Measurements from ENCODE around the gene WDR13.
"Not testable (repeated sequence)": the region's sequence is repeated elsewhere in the genome, so short reads cannot be mapped to it uniquely, and the experiment has no call there.

Gene WDR13

GRCh38 chrX:48636301-48636700, 39.0 kb downstream of the WDR13 start:
- no peak for TF ChIP-seq CTCF (IDR thresholded peaks at IDR 0.05; ENCODE audit: low read depth, low read length)
- no peak for DNase-seq (ENCODE audit: extremely low read depth, low read depth)

- DNase-seq (ENCODE audit: extremely low read depth, low read depth) = no peak
- no peak for TF ChIP-seq CTCF (IDR thresholded peaks at IDR 0.05; ENCODE audit: low read depth, low read length)
Observed at GRCh38 chrX:48636776-48637175, 39.5 kb downstream of the WDR13 start.

GRCh38 chrX:48645669-48646068, 48.4 kb downstream of the WDR13 start:
- DNase-seq (ENCODE audit: extremely low read depth, low read depth) = no peak
- TF ChIP-seq CTCF (IDR thresholded peaks at IDR 0.05; ENCODE audit: low read depth, low read length) = no peak

GRCh38 chrX:48648336-48648751, 51.1 kb downstream of the WDR13 start:
- DNase-seq (ENCODE audit: extremely low read depth, low read depth) = peak; percentile 15
- TF ChIP-seq CTCF (IDR thresholded peaks at IDR 0.05; ENCODE audit: low read depth, low read length) = peak; percentile 19

GRCh38 chrX:48649102-48649501, 51.8 kb downstream of the WDR13 start:
- no peak for TF ChIP-seq CTCF (IDR thresholded peaks at IDR 0.05; ENCODE audit: low read depth, low read length)
- DNase-seq (ENCODE audit: extremely low read depth, low read depth) = no peak

GRCh38 chrX:48652055-48652579, 54.8 kb downstream of the WDR13 start:
- DNase-seq (ENCODE audit: extremely low read depth, low read depth) = not testable (repeated sequence)

GRCh38 chrX:48654746-48655145, 57.5 kb downstream of the WDR13 start:
- DNase-seq (ENCODE audit: extremely low read depth, low read depth) = not testable (repeated sequence)

All from AG09319 (cell line).